Gastrocnemius medialis (tissue), 4 donors: ENCODE results near the gene SIDT1.

Experiments used
- POLR2A ChIP-seq, 2 donors: fragments of 450-650 bp; IDR thresholded peaks; one replicate each; pipeline ENCODE4 v1.6.1; 2017; ENCODE audit warnings: antibody characterized with exemption in 2 of 2, mild to moderate bottlenecking in 2 of 2, moderate library complexity in 2 of 2
- TF ChIP-seq, protein P1 (sequence below), 5 experiments: fragments of 450-650 bp in 3 of 5; fragments of 200-600 bp in 2 of 5; sonication (generic) in 2 of 5; IDR thresholded peaks in 4 of 5; conservative IDR thresholded peaks in 1 of 5; 1 replicate in 4 of 5; 2 replicates in 1 of 5; pipeline ENCODE4 v1.5.1; 2016 to 2019; ENCODE audit warnings: antibody characterized with exemption in 5 of 5, mild to moderate bottlenecking in 3 of 5, moderate library complexity in 3 of 5

DNA sequence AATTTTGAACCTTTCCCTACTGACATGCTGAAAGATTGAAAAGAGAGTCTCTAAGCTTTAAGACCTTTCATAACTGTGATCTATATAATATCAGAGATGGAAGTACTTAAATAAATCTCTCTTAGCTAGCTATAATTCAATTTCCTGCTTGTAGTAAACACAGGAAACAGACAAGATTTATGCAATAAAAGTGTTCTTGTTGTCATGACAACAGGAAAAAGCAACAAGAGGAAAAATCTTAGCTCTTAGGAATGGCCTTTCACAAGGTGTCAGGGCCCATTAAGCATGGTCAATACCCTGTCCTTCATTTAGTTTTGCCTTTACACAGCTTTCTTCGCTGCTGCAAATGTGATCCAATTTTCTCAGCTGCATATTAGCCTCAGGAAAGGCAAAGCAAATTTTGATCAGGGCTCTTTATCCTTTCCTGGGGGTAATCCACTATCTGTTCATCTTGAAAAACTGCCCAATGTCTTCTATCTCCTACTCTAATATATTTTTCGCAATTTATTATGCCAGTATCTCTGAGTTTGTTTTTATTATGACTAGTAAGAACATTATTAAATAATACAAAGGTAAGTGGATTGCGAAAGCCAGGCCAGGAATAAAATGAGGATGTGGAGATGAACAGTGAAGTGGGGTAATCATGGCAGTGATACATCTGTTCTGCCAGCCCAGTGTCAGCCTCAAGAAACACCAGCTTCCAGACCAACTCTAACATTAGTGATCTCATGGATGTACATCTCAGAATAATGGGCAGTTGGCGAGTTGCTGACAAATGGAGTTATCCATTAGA, 28.7 kb downstream of the SIDT1 start:
- TF ChIP-seq, protein P1, sequence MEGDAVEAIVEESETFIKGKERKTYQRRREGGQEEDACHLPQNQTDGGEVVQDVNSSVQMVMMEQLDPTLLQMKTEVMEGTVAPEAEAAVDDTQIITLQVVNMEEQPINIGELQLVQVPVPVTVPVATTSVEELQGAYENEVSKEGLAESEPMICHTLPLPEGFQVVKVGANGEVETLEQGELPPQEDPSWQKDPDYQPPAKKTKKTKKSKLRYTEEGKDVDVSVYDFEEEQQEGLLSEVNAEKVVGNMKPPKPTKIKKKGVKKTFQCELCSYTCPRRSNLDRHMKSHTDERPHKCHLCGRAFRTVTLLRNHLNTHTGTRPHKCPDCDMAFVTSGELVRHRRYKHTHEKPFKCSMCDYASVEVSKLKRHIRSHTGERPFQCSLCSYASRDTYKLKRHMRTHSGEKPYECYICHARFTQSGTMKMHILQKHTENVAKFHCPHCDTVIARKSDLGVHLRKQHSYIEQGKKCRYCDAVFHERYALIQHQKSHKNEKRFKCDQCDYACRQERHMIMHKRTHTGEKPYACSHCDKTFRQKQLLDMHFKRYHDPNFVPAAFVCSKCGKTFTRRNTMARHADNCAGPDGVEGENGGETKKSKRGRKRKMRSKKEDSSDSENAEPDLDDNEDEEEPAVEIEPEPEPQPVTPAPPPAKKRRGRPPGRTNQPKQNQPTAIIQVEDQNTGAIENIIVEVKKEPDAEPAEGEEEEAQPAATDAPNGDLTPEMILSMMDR (IDR thresholded peaks at IDR 0.05 in 4 of 5, conservative IDR thresholded peaks at IDR 0.05 in 1 of 5): no peak
- no peak for TF ChIP-seq POLR2A (IDR thresholded peaks at IDR 0.05)
